GM12873 (cell line): ENCODE data around the gene LAMC2.

ENCODE experiments used
- TF ChIP-seq, protein P1 (sequence below): IDR thresholded peaks from 2 replicates; pipeline ENCODE4 v1.5.1; 2012; ENCODE audit warnings: low read depth, mild to moderate bottlenecking, moderate library complexity, low read length, control low read depth; ENCODE audit not compliant: insufficient read depth; ENCODE audit errors: missing control alignments

The LAMC2 gene

DNA sequence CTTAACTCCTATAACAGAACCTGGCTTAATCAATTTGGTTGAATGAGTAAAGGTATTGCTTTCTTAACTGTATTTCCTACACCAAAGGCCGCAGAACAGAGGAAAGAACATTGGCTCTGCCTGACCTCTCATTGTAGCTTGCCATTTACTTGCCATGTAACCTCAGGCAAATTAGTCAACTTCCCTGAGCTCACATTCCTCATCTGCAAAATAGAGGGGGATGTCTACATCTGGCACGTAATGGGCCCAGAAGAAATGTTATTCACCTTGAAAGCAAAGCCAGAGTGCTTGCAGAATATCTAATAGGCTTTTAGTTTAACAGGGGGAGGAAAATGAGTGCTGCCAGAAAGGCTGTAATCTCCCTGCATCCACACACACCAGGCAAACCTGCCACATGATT lies 44.3 kb downstream of the LAMC2 start:
- TF ChIP-seq, protein P1, sequence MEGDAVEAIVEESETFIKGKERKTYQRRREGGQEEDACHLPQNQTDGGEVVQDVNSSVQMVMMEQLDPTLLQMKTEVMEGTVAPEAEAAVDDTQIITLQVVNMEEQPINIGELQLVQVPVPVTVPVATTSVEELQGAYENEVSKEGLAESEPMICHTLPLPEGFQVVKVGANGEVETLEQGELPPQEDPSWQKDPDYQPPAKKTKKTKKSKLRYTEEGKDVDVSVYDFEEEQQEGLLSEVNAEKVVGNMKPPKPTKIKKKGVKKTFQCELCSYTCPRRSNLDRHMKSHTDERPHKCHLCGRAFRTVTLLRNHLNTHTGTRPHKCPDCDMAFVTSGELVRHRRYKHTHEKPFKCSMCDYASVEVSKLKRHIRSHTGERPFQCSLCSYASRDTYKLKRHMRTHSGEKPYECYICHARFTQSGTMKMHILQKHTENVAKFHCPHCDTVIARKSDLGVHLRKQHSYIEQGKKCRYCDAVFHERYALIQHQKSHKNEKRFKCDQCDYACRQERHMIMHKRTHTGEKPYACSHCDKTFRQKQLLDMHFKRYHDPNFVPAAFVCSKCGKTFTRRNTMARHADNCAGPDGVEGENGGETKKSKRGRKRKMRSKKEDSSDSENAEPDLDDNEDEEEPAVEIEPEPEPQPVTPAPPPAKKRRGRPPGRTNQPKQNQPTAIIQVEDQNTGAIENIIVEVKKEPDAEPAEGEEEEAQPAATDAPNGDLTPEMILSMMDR: no peak

DNA sequence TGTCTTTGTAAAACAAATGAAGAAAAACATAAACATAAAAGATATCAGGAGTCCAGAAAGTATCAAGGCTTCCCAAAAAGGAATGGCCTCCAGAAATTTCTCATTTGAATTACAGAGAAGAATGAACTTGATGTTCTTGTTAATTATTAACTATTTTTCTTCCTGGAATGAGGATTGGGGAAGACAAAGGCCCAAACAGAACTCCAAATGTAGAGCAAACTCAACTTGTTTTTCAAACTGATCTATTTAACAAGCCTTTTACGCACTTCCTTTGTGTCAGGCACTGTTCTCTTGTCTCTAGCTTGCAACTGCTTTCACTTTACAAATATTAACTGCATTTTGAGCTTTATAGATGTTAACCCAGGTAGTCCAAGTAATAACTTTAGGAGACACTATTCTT lies 45.5 kb downstream of the LAMC2 start:
- TF ChIP-seq, protein P1: no peak

DNA sequence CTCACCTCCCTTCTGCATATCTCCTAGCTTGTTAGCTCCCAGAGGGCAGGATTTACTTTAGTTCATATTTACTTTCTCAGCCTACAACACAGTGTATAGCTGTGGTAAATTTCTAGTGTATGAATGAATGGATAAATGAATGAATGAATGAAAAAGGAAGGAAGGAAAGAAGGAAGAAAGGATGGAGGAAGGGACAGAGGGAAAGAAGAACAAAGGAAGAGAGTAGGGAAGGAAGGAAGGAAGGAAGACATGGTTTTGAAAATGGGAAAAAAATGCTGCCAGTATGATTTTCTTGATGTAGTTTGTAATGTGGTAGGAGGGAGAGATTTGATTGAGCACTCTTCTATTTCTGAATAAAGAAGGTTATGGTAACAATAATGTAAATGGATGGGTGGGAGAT lies 47.0 kb downstream of the LAMC2 start:
- TF ChIP-seq, protein P1: no peak

DNA sequence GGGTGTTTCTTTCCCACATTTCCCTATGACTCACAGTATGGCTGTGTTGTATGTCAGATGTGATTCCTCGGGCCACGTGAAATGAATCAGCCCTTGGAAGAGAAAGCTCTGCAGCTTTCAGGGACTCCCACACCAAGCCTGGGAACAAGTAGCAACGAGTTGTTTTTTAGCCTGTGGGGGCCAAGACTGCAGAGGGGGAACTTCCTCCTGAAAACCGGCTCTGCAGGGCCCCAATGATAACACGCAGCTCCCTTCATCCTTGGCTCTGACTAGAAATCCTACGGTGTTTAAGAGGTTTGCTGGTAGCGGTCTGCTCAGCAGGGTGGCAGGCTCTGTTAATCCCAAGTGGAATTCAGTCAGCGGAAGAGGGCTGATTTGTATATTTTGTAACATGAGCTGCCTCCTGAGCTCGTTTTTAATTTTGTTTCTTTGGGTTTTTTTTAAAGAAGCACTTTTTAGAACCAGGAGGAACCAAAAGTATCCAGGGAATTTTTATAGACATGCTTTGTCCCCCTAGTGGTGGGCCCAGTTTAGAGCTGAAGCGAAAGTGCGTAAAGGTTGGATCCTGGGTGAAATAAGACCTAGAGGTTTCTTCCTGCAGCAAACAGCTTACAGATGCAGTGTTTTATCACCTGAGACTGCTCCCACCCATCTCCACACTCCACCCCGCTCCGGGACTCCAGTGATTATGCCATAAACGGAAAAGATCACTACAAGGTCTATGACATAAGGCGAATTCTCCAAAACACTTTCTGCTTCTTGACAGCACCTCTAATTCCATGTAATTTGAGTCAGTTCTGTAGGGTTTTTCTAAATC lies 48.8 kb downstream of the LAMC2 start:
- TF ChIP-seq, protein P1: peak; percentile 54

DNA sequence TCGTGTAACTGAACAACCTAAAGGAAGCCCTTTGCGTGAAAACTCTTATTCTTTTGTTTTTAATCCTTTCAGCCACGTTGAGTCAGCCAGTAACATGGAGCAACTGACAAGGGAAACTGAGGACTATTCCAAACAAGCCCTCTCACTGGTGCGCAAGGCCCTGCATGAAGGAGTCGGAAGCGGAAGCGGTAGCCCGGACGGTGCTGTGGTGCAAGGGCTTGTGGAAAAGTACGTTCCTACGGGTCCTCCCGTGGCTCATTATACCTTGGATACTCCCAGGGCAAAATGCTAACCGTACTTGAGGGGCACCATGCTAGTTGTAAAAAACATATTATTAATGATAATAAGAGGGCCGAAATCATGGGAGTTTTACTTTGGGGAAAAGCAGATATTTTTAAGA lies 49.4 kb downstream of the LAMC2 start:
- TF ChIP-seq, protein P1: no peak

DNA sequence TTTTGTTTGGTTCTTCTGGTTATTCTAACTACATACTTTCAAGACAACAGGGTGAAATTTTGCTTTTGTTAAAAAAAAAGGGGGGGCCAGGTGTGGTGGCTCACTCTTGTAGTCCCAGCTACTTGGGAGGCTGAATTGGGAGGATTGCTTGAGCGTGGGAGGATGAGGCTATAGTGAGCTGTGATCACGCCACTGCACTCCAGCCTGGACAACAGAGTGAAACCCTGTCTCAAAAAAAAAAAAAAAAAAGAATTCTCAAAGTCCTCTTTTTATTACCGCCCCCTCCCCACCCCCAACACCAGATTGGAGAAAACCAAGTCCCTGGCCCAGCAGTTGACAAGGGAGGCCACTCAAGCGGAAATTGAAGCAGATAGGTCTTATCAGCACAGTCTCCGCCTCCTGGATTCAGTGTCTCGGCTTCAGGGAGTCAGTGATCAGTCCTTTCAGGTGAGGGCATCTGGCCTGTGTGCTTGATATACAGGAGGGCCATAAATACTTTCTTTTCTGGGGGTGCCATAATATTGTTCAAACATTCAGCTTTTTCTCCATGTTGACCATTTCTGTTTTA lies 50.2 kb downstream of the LAMC2 start:
- TF ChIP-seq, protein P1: no peak

DNA sequence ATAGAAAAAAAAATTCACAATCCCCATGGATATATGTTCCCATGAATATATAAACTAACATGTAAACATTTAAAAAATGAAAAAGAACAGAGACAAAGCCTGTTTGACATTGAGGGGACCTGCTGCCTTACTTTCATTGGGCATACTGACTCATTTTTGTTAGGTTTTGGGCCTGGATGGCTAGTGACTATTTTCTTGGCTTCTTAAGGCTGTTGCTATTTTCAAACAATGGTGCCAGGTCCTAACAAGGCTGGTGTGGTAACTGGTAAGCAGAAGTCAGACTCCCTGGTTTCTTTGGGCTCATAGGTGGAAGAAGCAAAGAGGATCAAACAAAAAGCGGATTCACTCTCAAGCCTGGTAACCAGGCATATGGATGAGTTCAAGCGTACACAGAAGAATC lies 51.0 kb downstream of the LAMC2 start:
- TF ChIP-seq, protein P1: no peak
